8988T (cell line): ENCODE measurements around the gene CLCN5.

ENCODE experiments used
- DNase-seq: peaks from one replicate; pipeline ENCODE4 v3.0.0; 2011

The CLCN5 gene

DNA sequence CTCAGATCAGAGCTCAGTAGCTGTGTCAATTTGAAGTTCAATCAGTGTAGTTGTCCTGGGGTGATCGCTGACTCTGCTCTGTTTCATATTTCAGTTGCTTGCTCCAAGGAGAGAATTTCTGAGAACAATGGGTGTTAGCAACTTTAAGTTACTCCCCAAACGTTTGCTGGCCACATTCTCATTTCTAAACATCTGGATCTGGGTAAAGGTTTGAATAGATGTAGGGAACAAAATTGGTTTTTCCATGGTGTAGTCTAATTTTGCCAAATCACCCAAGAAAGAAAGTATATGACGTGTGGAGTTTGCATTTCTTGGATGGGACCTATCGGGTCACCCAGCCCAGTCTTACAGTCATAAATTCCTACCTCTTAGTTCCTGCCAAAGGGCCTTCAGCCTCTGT, 174.7 kb downstream of the CLCN5 start:
- no peak for DNase-seq

DNA sequence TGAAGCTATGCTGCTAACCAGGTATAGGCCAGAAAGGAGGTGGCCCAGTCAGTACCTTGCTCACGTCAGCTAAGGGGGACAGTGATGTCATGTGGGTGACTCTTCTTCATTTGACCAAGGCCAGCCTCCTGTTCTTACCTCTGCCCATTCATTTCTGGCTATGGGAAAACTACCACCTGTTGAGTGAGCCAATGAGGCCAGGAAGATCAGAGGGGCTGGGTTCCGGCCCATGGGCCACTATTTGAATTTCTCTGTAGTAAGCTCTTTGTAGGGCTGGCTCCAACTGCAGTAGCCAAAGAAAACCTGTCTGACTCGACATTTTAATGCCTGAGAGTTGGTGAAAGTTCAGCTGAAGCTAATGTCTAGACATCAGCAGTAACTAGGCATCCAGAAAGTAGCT, 175.8 kb downstream of the CLCN5 start:
- no peak for DNase-seq

DNA sequence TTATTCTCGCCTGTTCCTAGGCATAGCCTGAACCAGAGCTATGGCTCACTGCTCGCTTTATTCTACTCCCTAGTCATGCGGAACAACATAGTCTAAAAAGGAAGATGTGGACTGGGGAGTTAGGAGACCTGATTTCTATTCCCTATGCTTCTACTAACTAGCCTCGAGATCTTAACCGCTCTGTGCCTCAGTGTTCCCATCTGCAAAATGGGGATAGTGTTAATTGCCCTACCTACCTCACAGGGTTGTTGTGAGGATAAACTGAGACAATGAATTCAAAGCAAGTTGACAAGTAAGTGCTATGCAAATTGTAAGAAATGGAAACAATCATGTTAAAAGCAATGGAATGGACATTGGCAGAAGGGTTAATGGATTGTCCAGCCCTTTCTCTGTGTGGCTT, 176.4 kb downstream of the CLCN5 start:
- DNase-seq = no peak

DNA sequence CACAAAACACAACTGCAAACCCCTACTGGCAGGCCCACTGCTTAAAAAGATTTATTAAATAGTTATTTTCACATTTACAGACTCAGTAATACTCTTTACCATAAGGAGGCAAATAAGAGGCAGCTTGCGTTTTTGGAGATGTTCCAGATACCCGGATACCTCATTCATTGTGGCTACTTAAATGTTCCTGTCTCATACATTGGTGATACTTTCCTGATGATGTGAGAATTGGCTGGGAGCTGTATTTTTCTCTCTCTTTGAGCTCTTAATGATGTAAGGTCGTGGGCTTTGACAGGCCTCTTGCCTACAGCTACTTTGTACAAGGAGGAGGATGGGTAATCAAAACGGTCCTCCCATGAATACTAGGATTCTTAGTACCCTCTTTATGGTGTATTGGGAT, 176.9 kb downstream of the CLCN5 start:
- no peak for DNase-seq

DNA sequence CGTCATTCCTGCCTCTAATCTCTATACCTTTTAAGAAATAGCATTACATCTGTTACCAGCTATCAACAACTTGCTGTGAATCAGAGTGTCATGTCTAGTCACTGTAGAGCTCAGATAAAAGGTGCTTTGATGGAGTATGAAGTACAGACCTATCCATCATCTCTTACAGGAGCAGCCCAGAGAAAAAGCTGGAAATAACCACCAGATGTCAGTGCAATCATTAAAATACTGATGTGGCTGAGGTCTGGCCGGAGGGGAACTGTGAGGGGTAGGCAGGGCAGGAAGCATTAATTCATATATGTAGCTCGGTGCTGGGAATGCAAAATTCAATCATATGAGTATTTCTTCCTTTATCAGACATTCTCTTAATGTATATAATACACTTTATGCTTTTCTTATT, 177.8 kb downstream of the CLCN5 start:
- DNase-seq = no peak

DNA sequence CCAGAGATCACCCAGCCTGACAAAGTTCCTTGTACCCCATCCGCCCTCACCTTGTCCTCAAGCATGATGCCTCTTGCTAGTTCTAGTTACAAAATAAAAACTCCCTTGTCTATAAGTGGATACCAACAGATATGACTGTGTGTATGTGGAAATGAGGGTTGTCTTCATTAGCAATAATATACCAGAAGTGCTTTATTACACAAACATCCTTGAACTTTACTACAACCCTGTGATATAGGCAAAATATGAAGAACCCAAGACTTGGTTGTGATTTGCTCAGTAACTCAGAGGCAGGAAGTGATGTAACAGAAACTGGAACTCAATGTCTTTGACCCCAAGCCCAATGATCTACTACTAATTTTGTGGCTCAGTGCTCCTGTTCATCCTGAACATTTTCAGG, 180.8 kb downstream of the CLCN5 start:
- no peak for DNase-seq

DNA sequence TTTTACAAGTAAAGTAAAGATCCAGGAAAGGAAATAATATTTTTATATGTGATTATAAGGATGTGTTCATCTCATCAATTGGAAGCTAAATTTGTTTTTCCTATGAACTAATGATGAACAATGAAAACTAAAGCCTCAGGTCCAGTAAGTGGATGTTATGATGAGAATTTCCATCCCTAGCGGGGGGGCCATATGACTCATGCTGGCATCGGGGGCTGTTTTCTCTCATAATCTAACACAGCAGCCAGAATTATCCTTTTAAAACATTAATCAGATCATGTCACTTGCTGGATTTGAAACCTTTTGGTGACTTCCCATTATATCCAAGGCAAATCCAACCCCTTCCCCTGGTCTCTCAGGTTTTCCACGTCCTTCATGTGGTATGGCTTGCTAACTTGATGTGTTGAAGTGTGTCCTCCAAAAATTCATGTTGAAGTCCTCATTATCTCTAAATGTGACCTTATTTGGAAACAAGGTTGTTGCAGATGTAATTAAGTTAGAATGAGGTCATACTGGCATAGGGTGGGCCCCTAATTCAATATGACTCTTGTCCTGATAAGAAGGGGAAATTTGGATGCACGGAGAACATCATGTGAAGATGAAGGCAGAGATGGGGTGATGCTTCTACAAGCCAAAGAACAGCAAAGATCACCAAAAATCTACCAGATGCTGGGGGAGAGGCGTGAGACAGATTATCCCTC, 181.6 kb downstream of the CLCN5 start:
- no peak for DNase-seq

DNA sequence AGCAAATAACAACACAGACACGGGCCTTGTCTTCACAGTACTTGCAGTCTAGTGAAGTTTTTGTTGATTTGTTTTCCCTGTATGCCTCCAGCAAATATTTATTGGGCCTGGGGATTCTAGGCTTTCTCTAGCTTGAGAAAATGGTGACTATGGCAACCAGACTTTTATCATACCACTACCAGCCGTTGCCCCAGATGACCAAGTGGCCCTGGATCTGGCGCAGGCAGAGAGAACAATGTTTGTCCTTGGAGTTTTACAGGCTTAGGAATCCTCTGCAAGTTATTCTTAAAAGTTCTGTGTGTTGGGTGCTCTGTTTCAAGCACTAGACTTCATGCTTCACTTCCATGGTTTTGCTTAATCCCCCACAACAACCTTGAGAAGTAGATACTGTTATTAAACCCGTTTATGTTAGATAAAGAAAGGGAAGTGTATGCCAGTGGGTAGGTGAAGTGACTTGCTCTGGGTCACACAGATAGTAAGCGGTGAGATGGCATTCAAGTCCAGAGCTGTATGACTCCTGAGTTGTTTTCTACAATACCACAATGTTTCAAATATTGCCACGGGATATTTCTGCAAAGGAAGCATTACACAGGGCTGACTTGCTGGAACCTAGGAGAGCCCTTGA, 183.8 kb downstream of the CLCN5 start:
- DNase-seq = no peak

DNA sequence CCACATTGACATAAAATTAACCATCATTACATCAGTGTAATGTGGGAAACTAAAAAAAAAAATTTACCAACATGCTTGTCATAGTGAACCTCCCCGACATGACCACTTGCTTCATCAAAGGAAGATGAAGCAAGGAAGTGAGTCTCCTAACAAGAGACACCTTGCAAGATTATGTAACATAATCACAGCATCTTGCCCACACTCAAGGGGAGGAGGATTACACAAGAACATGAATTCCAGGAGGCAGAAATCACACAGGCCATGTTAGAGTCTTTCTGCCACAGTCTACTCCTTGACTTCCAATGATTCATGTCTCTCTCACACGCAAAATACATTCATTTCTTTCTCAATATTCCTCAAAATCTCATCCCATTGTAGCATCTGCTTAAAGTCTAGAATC, 185.1 kb downstream of the CLCN5 start:
- DNase-seq = no peak

DNA sequence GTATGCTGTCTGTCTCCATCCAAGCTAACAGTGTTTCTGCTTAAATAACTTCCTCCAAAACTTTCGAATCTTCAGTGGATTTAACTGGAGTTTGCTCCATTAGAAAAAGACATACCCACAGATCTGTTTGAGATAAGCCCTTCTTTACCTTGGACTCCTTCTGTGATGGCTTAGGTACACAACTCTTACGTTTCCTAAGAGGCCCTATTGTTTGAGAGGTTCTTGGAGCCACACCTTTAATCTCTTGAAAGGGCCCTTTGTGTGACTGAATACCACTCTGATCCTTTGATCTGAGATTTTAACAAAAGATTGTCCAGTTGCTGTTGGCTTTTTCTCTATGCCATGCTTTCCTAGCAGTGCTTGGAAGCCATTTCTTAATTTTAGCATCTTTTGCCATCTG, 185.9 kb downstream of the CLCN5 start:
- DNase-seq = no peak

DNA sequence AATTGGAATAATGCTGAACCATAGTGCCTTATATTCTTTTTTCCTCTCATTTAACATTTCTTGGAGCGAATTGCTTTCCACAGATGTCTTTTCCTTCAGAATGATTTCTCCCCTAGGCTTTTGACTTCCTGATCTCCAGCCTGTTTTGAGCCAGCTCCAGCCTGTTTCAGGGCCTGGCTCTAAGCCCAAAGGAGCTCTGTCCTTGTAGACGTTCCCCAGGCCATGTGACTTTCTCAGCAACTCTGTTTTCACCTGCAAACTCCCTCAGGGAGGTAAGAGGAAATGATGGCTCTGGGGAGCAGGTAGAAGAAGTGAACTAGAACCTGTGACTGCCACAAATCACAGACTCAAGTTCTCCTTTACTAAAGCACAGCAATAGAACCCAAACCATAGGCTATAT, 189.3 kb downstream of the CLCN5 start:
- no peak for DNase-seq

DNA sequence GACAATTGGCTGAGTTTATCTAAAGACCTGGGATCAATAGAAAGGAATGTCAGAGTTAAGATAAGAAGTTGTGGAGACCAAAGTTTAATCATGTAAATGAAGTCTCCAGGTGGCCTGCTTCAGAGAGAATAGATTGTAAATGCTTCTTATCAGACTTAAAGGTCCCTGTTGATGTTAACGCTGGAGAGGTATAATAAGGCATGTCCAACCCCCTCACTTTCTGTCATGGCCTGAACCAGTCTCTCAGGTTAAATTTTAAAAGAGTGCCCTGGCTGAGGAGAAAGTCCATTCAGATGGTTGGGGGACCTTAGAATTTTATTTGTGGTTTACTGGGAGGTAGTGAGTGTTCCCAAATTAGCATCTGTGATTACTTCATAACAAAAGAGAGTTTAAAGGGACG, 191.7 kb downstream of the CLCN5 start:
- DNase-seq = no peak

DNA sequence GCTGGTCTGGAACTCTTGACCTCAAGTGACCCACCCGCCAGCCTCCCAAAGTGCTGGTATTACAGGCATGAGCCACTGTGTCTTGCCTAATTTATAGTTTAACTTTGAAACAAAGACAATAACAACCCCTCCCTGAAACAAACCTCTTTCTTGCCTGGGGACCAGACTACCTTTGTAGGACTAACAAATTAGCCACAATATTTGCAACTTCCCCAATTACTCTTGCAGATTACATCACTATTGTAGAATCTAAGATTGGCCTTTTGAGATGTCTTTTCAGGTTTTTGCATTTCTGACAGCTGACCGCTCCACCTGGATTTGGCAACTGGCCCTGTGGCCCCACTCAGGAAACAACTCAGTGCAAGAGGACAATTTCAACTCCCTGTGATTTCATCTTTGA, 193.6 kb downstream of the CLCN5 start:
- DNase-seq = no peak

DNA sequence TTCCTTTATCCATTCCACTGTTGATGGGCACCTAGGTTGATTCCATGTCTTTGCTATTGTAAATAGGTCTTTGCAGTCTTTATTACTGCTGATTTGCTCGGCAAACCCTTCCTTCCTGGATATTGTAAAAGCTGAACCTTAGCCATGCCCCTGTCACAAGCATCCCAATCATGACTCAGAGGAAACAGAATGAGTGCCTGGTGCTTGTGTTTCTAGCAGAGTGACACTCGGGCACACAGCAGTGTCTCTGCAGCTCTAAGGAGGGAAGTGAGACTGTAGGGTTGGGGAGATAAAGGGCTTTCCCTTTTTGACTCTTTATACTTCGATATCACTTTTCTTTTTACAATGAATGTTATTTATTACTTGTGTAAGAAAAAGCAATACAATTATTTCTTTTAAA, 195.1 kb downstream of the CLCN5 start:
- no peak for DNase-seq

DNA sequence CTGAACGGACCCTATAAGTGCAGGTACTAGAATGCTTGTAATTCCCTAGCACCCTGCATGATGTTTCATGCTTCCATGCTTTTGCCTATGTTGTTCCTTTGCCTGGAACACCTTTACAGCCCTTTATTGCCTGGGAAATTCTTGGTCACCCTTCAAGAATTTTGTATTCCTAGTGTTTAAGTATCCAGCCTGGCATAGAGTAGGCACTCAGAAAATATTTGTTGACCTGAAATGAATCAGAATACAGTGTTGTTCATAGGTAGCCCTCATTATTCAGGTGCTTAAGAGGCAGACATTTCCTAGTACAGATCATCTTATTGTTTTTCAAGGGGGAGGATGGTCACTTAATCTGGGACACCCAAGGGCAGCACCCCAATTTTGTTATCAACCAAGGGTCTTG, 203.1 kb downstream of the CLCN5 start:
- DNase-seq = no peak

DNA sequence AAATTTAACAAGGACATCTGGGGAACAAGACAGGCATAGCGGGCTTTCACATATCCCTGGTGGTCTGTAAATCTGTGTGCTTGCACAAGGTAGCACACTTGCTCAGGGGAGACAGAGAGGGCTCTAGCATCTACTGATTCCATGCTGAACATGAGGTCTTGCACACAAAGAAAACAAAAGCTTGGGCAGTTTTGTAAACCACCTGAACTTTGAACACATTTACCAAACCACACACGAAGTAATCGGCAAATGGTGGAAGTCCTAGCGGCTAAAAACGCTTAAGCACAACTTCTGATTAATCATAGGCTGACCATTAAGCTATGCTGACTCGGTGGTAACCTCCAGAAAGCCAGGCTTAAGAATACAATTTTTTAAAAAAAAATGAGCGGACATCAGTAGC, 225.6 kb downstream of the CLCN5 start:
- no peak for DNase-seq
